MM.1S (cell line): ENCODE results near the gene CPD.
"Not testable (repeated sequence)": the region's sequence is repeated elsewhere in the genome, so short reads cannot be mapped to it uniquely, and the experiment has no call there.

Experiments used
- DNase-seq: peaks from one replicate; pipeline ENCODE4 v3.0.0-alpha.2; 2015
- H2AFZ ChIP-seq: fragments of 300-600 bp; sonication (generic); 2 replicates; pipeline ENCODE4 v1.6.0; 2016; ENCODE audit warnings: antibody characterized with exemption, low read length
- H3F3A ChIP-seq: fragments of 300-600 bp; sonication (generic); 2 replicates; pipeline ENCODE4 v1.6.1; 2016; ENCODE audit warnings: mild to moderate bottlenecking, antibody characterized with exemption, low read length, moderate library complexity, mixed read lengths; ENCODE audit not compliant: insufficient read depth
- H3K27ac ChIP-seq: fragments of 300-600 bp; sonication (generic); 2 replicates; pipeline ENCODE4 v1.5.1; 2016; ENCODE audit warnings: mild to moderate bottlenecking, low read length
- H3K27me3 ChIP-seq: fragments of 300-600 bp; sonication (generic); replicated peaks from 2 replicates; pipeline ENCODE4 v1.6.0; 2016; ENCODE audit warnings: low read length; ENCODE audit not compliant: insufficient read depth
- H3K36me3 ChIP-seq: fragments of 300-600 bp; sonication (generic); replicated peaks from 2 replicates; pipeline ENCODE4 v1.6.1; 2016; ENCODE audit warnings: mild to moderate bottlenecking, low read length, mixed read lengths; ENCODE audit not compliant: insufficient read depth
- H3K4me1 ChIP-seq: fragments of 300-600 bp; sonication (generic); 2 replicates; pipeline ENCODE4 v1.6.1; 2016; ENCODE audit warnings: low read length, mixed read lengths
- H3K4me2 ChIP-seq: fragments of 300-600 bp; sonication (generic); 2 replicates; pipeline ENCODE4 v1.6.0; 2016; ENCODE audit warnings: low read depth, low read length
- H3K4me3 ChIP-seq: fragments of 300-600 bp; sonication (generic); 2 replicates; pipeline ENCODE4 v1.5.1; 2016; ENCODE audit warnings: low read length, mixed read lengths
- H3K79me2 ChIP-seq: fragments of 300-600 bp; sonication (generic); 2 replicates; pipeline ENCODE4 v1.6.1; 2016; ENCODE audit warnings: mixed run types, low read length, mixed read lengths
- H3K9ac ChIP-seq: fragments of 300-600 bp; sonication (generic); 2 replicates; pipeline ENCODE4 v1.6.1; 2016; ENCODE audit warnings: low read length, mixed read lengths
- H3K9me2 ChIP-seq: fragments of 300-600 bp; sonication (generic); replicated peaks from 2 replicates; pipeline ENCODE4 v1.6.1; 2016; ENCODE audit warnings: mild to moderate bottlenecking, low read length, mixed read lengths; ENCODE audit not compliant: insufficient read depth
- H3K9me3 ChIP-seq: fragments of 300-600 bp; sonication (generic); replicated peaks from 2 replicates; pipeline ENCODE4 v1.6.1; 2016; ENCODE audit warnings: mild to moderate bottlenecking, low read length, mixed read lengths; ENCODE audit not compliant: insufficient read depth
- H4K20me1 ChIP-seq: fragments of 300-600 bp; sonication (generic); 2 replicates; pipeline ENCODE4 v1.6.1; 2016; ENCODE audit warnings: mild to moderate bottlenecking, low read length, moderate library complexity, mixed read lengths; ENCODE audit not compliant: insufficient read depth
- EZH2 ChIP-seq: fragments of 300-600 bp; sonication (generic); optimal IDR thresholded peaks from 2 replicates; pipeline ENCODE3; 2017; ENCODE audit warnings: low read depth, mild to moderate bottlenecking, antibody characterized with exemption, low read length, mixed read lengths
- EZH2phosphoT487 ChIP-seq: fragments of 300-600 bp; sonication (generic); IDR thresholded peaks from 2 replicates; pipeline ENCODE4 v1.6.1; 2018; ENCODE audit warnings: antibody characterized with exemption, low read length
- TF ChIP-seq, protein P1 (sequence below): fragments of 300-600 bp; sonication (generic); IDR thresholded peaks from 2 replicates; pipeline ENCODE4 v1.5.1; 2016; ENCODE audit warnings: antibody characterized with exemption, low read length, mixed read lengths

The CPD gene

DNA sequence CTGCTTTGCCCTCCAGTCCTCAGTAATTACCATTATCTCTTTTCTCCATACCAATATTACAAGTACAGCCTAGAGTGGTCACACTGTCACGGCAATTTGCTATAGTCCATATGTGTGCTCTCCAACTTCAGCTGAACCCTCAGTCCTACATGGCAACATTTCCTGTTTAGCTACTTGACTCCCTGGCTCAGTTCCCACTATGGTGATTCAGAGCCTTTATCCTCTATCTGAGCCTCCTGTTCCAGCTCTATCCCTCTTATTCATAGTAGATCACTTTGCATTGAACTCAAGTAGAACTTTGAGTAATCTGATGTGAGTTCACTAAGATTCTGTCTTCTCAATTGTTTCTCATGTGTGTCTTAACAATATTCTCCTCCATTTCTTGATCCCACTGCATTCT, 54.8 kb downstream of the CPD start:
- H3K4me3 ChIP-seq = no peak overlapping the region
- no peaks in the 10 kb centered on the region for H3K36me3 ChIP-seq
- no peaks in the 10 kb centered on the region for H3K27me3 ChIP-seq
- no peak overlapping the region for H3K9ac ChIP-seq
- no peaks in the 10 kb centered on the region; the same call in 1 of the 2 replicates for H4K20me1 ChIP-seq
- no peak overlapping the region for H3K4me2 ChIP-seq
- TF ChIP-seq, protein P1, sequence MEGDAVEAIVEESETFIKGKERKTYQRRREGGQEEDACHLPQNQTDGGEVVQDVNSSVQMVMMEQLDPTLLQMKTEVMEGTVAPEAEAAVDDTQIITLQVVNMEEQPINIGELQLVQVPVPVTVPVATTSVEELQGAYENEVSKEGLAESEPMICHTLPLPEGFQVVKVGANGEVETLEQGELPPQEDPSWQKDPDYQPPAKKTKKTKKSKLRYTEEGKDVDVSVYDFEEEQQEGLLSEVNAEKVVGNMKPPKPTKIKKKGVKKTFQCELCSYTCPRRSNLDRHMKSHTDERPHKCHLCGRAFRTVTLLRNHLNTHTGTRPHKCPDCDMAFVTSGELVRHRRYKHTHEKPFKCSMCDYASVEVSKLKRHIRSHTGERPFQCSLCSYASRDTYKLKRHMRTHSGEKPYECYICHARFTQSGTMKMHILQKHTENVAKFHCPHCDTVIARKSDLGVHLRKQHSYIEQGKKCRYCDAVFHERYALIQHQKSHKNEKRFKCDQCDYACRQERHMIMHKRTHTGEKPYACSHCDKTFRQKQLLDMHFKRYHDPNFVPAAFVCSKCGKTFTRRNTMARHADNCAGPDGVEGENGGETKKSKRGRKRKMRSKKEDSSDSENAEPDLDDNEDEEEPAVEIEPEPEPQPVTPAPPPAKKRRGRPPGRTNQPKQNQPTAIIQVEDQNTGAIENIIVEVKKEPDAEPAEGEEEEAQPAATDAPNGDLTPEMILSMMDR = no peak
- TF ChIP-seq EZH2 (no peak), EZH2phosphoT487 (no peak)
- H3K9me3 ChIP-seq = no peaks in the 10 kb centered on the region
- DNase-seq = no peak
- no peaks in the 10 kb centered on the region for H3K79me2 ChIP-seq
- H3K9me2 ChIP-seq = no peaks in the 10 kb centered on the region
- H3F3A ChIP-seq = no peaks in the 10 kb centered on the region
- H3K4me1 ChIP-seq = 0 out of 2 replicates have a peak, but pooled peaks cover 4% of the 10 kb centered on the region
- H3K27ac ChIP-seq = no peak overlapping the region
- H2AFZ ChIP-seq = no peak overlapping the region

DNA sequence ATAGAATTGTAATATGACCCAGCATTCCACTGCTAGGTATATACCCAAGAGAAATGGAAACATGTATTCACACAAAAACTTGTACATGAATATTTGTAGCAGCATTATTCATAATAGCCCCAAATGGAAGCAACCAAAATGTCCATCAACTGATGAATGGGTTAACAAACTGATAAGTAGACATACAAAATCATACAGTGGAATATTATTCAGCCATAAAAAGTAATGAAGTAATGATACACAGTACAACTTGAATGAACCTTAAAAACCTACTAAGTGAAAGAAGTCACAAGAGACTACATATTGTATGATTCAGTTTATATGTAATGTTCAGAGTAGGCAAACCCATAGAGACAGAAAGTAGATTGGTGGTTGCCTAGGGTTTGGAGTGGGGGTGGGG, 58.0 kb downstream of the CPD start:
- Histone ChIP-seq H2AFZ (no peak overlapping the region), H3K79me2 (no peaks in the 10 kb centered on the region), H3K4me2 (no peak overlapping the region), H3K4me3 (no peak overlapping the region), H3K36me3 (no peaks in the 10 kb centered on the region), H4K20me1 (no peaks in the 10 kb centered on the region), H3K27me3 (no peaks in the 10 kb centered on the region), H3K9ac (no peak overlapping the region), H3K9me3 (no peaks in the 10 kb centered on the region), H3F3A (no peaks in the 10 kb centered on the region), H3K9me2 (no peaks in the 10 kb centered on the region), H3K4me1 (0 out of 2 replicates have a peak, but pooled peaks cover 4% of the 10 kb centered on the region), H3K27ac (no peak overlapping the region)
- no peak for DNase-seq
- TF ChIP-seq EZH2 = no peak
- TF ChIP-seq EZH2phosphoT487 = no peak
- TF ChIP-seq, protein P1 = no peak

DNA sequence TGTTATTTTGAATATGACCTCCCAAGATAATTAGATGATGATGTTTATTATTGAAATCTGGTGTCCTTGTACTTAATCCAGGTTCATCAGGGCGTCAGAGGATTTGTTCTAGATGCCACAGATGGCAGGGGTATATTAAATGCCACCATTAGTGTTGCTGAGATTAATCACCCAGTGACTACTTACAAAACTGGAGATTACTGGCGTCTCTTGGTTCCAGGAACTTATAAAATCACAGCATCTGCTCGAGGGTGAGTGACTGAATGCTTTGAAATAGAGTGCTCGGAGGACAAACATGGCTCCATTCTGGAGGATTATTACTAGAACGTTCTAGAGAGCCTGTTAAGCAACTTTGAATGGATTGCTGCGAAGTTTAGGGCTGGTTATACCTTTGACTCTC, 65.0 kb downstream of the CPD start:
- DNase-seq = no peak
- Histone ChIP-seq H3F3A (no peaks in the 10 kb centered on the region), H3K9ac (no peak overlapping the region), H3K9me2 (no peaks in the 10 kb centered on the region), H2AFZ (no peak overlapping the region), H3K27ac (no peak overlapping the region), H4K20me1 (no peaks in the 10 kb centered on the region), H3K4me2 (no peak overlapping the region), H3K4me3 (no peak overlapping the region), H3K36me3 (no peaks in the 10 kb centered on the region), H3K4me1 (no peaks in the 10 kb centered on the region), H3K9me3 (no peaks in the 10 kb centered on the region), H3K27me3 (no peaks in the 10 kb centered on the region), H3K79me2 (no peaks in the 10 kb centered on the region)
- TF ChIP-seq EZH2phosphoT487 = no peak
- TF ChIP-seq EZH2 = no peak
- TF ChIP-seq, protein P1 = no peak

DNA sequence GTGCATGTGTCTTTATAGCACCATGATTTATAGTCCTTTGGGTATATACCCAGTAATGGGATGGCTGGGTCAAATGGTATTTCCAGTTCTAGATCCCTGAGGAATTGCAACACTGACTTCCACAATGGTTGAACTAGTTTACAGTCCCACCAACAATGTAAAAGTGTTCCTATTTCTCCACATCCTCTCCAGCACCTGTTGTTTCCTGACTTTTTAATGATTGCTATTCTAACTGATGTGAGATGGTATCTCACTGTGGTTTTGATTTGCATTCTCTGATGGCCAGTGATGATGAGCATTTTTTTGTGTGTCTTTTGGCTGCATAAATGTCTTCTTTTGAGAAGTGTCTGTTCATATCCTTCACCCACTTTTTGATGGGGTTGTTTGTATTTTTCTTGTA, 67.9 kb downstream of the CPD start:
- not testable (repeated sequence) for H3F3A ChIP-seq, H2AFZ ChIP-seq, H3K27ac ChIP-seq, H4K20me1 ChIP-seq, H3K9ac ChIP-seq, H3K79me2 ChIP-seq, H3K9me3 ChIP-seq, H3K36me3 ChIP-seq, DNase-seq, H3K4me3 ChIP-seq, H3K4me1 ChIP-seq, H3K4me2 ChIP-seq, H3K9me2 ChIP-seq, H3K27me3 ChIP-seq
